A549 (cell line): ENCODE data around the gene LAPTM5.

Experiments
- CEBPB ChIP-seq, 2 experiments: fragments of >200 bp in 1 of 2; sonication (Bioruptor Twin) in 1 of 2; formaldehyde crosslinking in 1 of 2; IDR thresholded peaks; 2 replicates each; pipeline ENCODE4 v1.6.1; 2012 to 2016
- RAD21 ChIP-seq, 2 experiments: fragments of >200 bp in 1 of 2; sonication (Bioruptor Twin) in 1 of 2; formaldehyde crosslinking in 1 of 2; IDR thresholded peaks in 1 of 2; conservative IDR thresholded peaks in 1 of 2; 2 replicates in 1 of 2; 3 replicates in 1 of 2; pipeline ENCODE4 v1.6.1; 2012 to 2018; ENCODE audit warnings: inconsistent platforms in 1 of 2

DNA sequence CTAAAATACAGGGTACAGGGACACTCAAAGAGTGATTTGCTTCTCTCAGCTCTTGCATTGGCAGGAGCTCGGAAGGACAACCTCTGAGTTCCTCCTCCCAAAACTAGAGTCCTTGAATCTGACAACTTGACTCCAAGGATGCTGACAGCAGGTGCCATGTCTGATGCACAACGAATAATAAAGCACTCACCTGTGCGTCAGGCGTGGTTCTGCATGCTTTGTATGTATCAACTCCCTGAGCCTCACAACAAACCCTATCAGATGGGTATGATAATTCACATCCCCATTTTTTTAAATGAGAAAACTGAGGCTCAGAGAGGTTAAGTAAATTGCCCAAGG is 1.4 kb downstream of the LAPTM5 start:
- TF ChIP-seq RAD21 (conservative IDR thresholded peaks at IDR 0.05 in 1 of 2, IDR thresholded peaks at IDR 0.05 in 1 of 2) (no peak), CEBPB (IDR thresholded peaks at IDR 0.05) (no peak)
